IMR-90 (cell line): ENCODE results near the gene AHSG. TPM values are rescaled to one million over a fixed set of nuclear protein-coding genes. Genes with fewer than 3 reads are reported as not detected.

ENCODE experiments used
- ATAC-seq: fragments of 200-7000 bp; cut with Tn5 transposase; 2 replicates; pipeline ENCODE4 v1.9.1; 2020; ENCODE audit warnings: low read depth, mild to moderate bottlenecking, moderate library complexity
- BruUV-seq: library from RNA; stranded (reverse); fragments of 400-500 nt; replicated peaks from 2 replicates; lab custom pipeline; 2021; lab: Mats Ljungman, UMichigan
- CTCF ChIA-PET: fragments of 300-600 bp; formaldehyde crosslinking; extraction: SDS; loops from one replicate; lab custom pipeline; 2021; ENCODE audit warnings: antibody characterized with exemption; lab: Yijun Ruan, JAX
- POLR2A ChIA-PET: fragments of 300-600 bp; sonication (Branson Sonifier 250); formaldehyde crosslinking; loops from one replicate; lab custom pipeline; 2022; ENCODE audit warnings: antibody characterized with exemption; ENCODE audit not compliant: unreplicated experiment; lab: Charles Lee
- DNase-seq: peaks from one replicate; pipeline ENCODE4 v3.0.0; 2013
- H2AFZ ChIP-seq: replicated peaks from 2 replicates; pipeline ENCODE3; 2013; ENCODE audit warnings: low read length, mild to moderate bottlenecking; ENCODE audit not compliant: poor library complexity
- H2AK5ac ChIP-seq: 2 replicates; pipeline ENCODE4 v1.6.1; 2013; ENCODE audit warnings: low read depth, low read length, inconsistent platforms
- H2AK9ac ChIP-seq: replicated peaks from 2 replicates; pipeline ENCODE3; 2013; ENCODE audit warnings: mild to moderate bottlenecking, low read depth, low read length, moderate library complexity; ENCODE audit not compliant: poor library complexity
- H2BK120ac ChIP-seq: 2 replicates; pipeline ENCODE4 v1.6.1; 2013; ENCODE audit warnings: low read depth, low read length, inconsistent platforms
- H2BK15ac ChIP-seq: 3 replicates; pipeline ENCODE4 v1.6.1; 2013; ENCODE audit warnings: low read depth, low read length, inconsistent platforms
- H2BK20ac ChIP-seq: 2 replicates; pipeline ENCODE4 v1.6.1; 2013; ENCODE audit warnings: low read depth, mild to moderate bottlenecking, inconsistent platforms, low read length, moderate library complexity
- H2BK5ac ChIP-seq: 2 replicates; pipeline ENCODE4 v1.6.1; 2013; ENCODE audit warnings: mild to moderate bottlenecking, low read depth, low read length, inconsistent platforms; ENCODE audit not compliant: poor library complexity, severe bottlenecking
- H3K14ac ChIP-seq: replicated peaks from 2 replicates; pipeline ENCODE4 v1.6.1; 2013; ENCODE audit warnings: low read depth, low read length, inconsistent platforms
- H3K18ac ChIP-seq: 2 replicates; pipeline ENCODE4 v1.6.1; 2013; ENCODE audit warnings: low read depth, low read length, control low read depth
- H3K23ac ChIP-seq: 2 replicates; pipeline ENCODE4 v1.6.1; 2013; ENCODE audit warnings: low read depth, low read length, inconsistent platforms
- H3K27ac ChIP-seq: 2 replicates; pipeline ENCODE4 v1.5.1; 2013; ENCODE audit warnings: mild to moderate bottlenecking, control low read depth, low read length; ENCODE audit not compliant: insufficient read depth
- H3K27me3 ChIP-seq: 2 replicates; pipeline ENCODE4 v1.6.1; 2013; ENCODE audit warnings: low read length; ENCODE audit not compliant: control insufficient read depth, insufficient read depth
- H3K36me3 ChIP-seq: 2 replicates; pipeline ENCODE4 v1.6.1; 2013; ENCODE audit warnings: low read length, mixed read lengths; ENCODE audit not compliant: control insufficient read depth, insufficient read depth
- H3K4ac ChIP-seq: 2 replicates; pipeline ENCODE4 v1.6.1; 2013; ENCODE audit warnings: low read depth, low read length, inconsistent platforms
- H3K4me1 ChIP-seq: 2 replicates; pipeline ENCODE4 v1.6.1; 2013; ENCODE audit warnings: low read length, mixed read lengths; ENCODE audit not compliant: control insufficient read depth, insufficient read depth
- H3K4me2 ChIP-seq: 2 replicates; pipeline ENCODE4 v1.6.1; 2013; ENCODE audit warnings: low read depth, mild to moderate bottlenecking, control low read depth, low read length, moderate library complexity
- H3K4me3 ChIP-seq: 2 replicates; pipeline ENCODE4 v1.5.1; 2013; ENCODE audit warnings: low read depth, mild to moderate bottlenecking, control low read depth, low read length, moderate library complexity; ENCODE audit not compliant: insufficient read depth
- H3K56ac ChIP-seq: 2 replicates; pipeline ENCODE4 v1.6.1; 2013; ENCODE audit warnings: low read length, inconsistent platforms; ENCODE audit not compliant: insufficient read depth; ENCODE audit errors: extremely low read depth
- H3K79me1 ChIP-seq, 2 experiments: 2 replicates each; pipeline ENCODE4 v1.6.1; 2013; ENCODE audit warnings: low read length in 2 of 2, inconsistent platforms in 1 of 2, low read depth in 1 of 2
- H3K9ac ChIP-seq: 2 replicates; pipeline ENCODE4 v1.6.1; 2013; ENCODE audit warnings: low read depth, low read length, control low read depth
- H3K9me1 ChIP-seq: 2 replicates; pipeline ENCODE4 v1.6.1; 2013; ENCODE audit warnings: low read length, inconsistent platforms; ENCODE audit not compliant: insufficient read depth
- H3K9me3 ChIP-seq: 2 replicates; pipeline ENCODE4 v1.6.1; 2013; ENCODE audit warnings: low read length; ENCODE audit not compliant: control insufficient read depth, insufficient read depth
- H4K20me1 ChIP-seq: 2 replicates; pipeline ENCODE4 v1.6.1; 2013; ENCODE audit warnings: low read length, inconsistent platforms; ENCODE audit not compliant: insufficient read depth
- H4K5ac ChIP-seq: 2 replicates; pipeline ENCODE4 v1.6.1; 2013; ENCODE audit warnings: mild to moderate bottlenecking, low read depth, low read length, control low read depth
- H4K8ac ChIP-seq, 2 experiments: 2 replicates each; pipeline ENCODE4 v1.6.1; 2013; ENCODE audit warnings: low read depth in 2 of 2, low read length in 2 of 2, control low read depth in 1 of 2, inconsistent platforms in 1 of 2
- H4K91ac ChIP-seq: 2 replicates; pipeline ENCODE4 v1.6.1; 2013; ENCODE audit warnings: low read depth, low read length, inconsistent platforms; ENCODE audit not compliant: insufficient read depth
- MXI1 ChIP-seq: IDR thresholded peaks from 2 replicates; pipeline ENCODE4 v1.6.1; 2012; ENCODE audit warnings: low read depth, mild to moderate bottlenecking, low read length, moderate library complexity, borderline replicate concordance
- NFE2L2 ChIP-seq: fragments of 150-350 bp; IDR thresholded peaks from 2 replicates; pipeline ENCODE4 v1.6.1; 2016; ENCODE audit warnings: low read depth, mild to moderate bottlenecking, low read length
- WGBS, 2 experiments: methylation state at CpG; one replicate each; pipeline versions ENCODE4 v1.1.5 to v1.1.7; 2013; ENCODE audit warnings: missing lambda C conversion rate in 2 of 2; ENCODE audit not compliant: insufficient read length in 1 of 2; ENCODE audit errors: extremely low coverage in 2 of 2; 5-methylcytosine and 5-hydroxymethylcytosine counted together
- dilution Hi-C: fragments of 300-500 bp; cut with HindIII; formaldehyde crosslinking; loops from one replicate; pipeline ENCODE4 v1.14.3; 2018; ENCODE audit warnings: low sequenced_read_pairs; ENCODE audit not compliant: unreplicated experiment
- in situ Hi-C: fragments of 300-500 bp; cut with MboI; formaldehyde crosslinking; loops from 3 replicates; pipeline ENCODE4 v1.14.3; 2019; ENCODE audit warnings: low sequenced_read_pairs, inconsistent platforms, mixed read lengths
- intact Hi-C: fragments of 100-400 bp; cut with micrococcal nuclease; formaldehyde crosslinking; loops from 2 replicates; pipeline ENCODE4 v1.10.0; 2022
- polyA plus RNA-seq, 3 experiments: library from polyadenylated mRNA; depleted of rRNA; stranded (reverse); fragments of >200 nt; gene quantifications; 2 replicates each; pipeline ENCODE4 v1.2.3, GENCODE V29; 2012; ENCODE audit warnings: low replicate concordance in 1 of 3
- total RNA-seq: library from RNA; depleted of rRNA; stranded (reverse); fragments of >200 nt; gene quantifications from 2 replicates; pipeline ENCODE4 v1.2.3, GENCODE V29; 2012

Gene AHSG
- total and polyA plus RNA-seq, 2 of the 4 experiments (the other 2 are of a cell fraction) = not detected

DNA sequence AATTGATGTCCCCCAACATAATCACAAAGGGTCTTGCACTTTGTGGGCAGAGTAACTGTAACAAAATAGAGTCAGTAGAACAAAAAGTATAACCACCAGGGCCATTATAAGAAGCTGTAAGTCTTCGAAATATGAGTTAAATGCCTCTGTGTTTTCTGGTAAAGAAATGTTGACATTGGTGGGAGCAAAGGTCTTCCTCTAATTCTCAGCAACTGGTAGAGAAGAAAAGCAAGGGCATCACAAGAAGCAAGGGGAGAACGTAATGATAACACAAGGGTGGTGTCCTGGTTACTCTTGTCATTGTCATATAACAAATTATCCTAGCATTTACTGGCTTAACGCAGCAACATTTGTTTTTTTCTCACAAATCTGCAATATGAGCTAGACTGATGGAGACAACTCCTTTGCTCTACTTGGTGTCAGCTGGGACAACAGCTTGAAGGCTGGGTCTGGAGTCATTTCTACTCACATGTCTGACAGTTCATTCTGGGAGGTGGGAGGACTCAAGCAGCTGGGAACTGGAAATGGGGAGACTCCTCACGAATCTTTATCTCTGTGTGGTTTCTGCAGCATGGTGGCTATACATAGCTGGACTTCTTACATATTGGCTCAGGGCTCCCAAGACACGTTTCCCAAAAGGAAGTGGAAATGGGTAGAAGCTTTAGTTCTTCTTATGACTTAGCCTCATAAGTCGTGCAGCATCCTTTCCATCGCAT is 22.1 kb upstream of the AHSG start:
- BruUV-seq = no TSS peak
- no peaks in the 10 kb centered on the region for H3K4me1 ChIP-seq
- POLR2A ChIA-PET = no interaction called here
- H2BK5ac ChIP-seq = no peak overlapping the region
- H2AFZ ChIP-seq = no peak overlapping the region
- intact Hi-C loops = no loop called here
- H2BK15ac ChIP-seq = no peak overlapping the region
- H4K5ac ChIP-seq = no peak overlapping the region
- DNase-seq (no peak), ATAC-seq (no peak)
- dilution Hi-C loops = no loop called here
- in situ Hi-C loops = no loop called here
- H3K4me2 ChIP-seq = no peak overlapping the region
- CTCF ChIA-PET = interaction anchor here (1.3 kb wide), 1 partner anchor 27 kb away, joined by 3 read pairs; no protein-coding TSS in a partner anchor
- no peak overlapping the region for H3K23ac ChIP-seq
- TF ChIP-seq MXI1 = no peak
- no peak for TF ChIP-seq NFE2L2
- no peak overlapping the region for H2AK9ac ChIP-seq
- H3K27me3 ChIP-seq = peaks cover 3% of the 10 kb centered on the region; the same call in 1 of the 2 replicates
- H3K9me1 ChIP-seq = no peaks in the 10 kb centered on the region
- H4K20me1 ChIP-seq = no peaks in the 10 kb centered on the region
- no peak overlapping the region for H2BK120ac ChIP-seq
- H3K36me3 ChIP-seq = peaks cover under 1% of the 10 kb centered on the region; the same call in 1 of the 2 replicates
- H3K56ac ChIP-seq = no peak overlapping the region
- no peak overlapping the region for H3K9ac ChIP-seq
- 73% methylated on average over 2 of the region's 7 CpGs; no CpG with 5 or more reads in 1 of the 2 experiments for WGBS, 2 experiments
- H3K9me3 ChIP-seq = no peaks in the 10 kb centered on the region
- no peak overlapping the region for H4K91ac ChIP-seq
- H2AK5ac ChIP-seq = no peak overlapping the region
- H3K27ac ChIP-seq = no peak overlapping the region
- no peak overlapping the region for H3K4ac ChIP-seq
- H4K8ac ChIP-seq = no peak overlapping the region
- no peaks in the 10 kb centered on the region for H3K79me1 ChIP-seq
- no peak overlapping the region for H3K18ac ChIP-seq
- H3K14ac ChIP-seq = no peak overlapping the region
- H3K4me3 ChIP-seq = no peak overlapping the region
- H2BK20ac ChIP-seq = no peak overlapping the region
